Stimulated activated CD4-positive, alpha-beta T cell treated with anti-CD3 and anti-CD28 coated beads, Interleukin-4, amount 100 ng/mL, for 24 hours (primary cell): ENCODE data around the gene RASL10B.

ENCODE experiments used
- DNase-seq: peaks from one replicate; pipeline ENCODE4 v3.0.0-alpha.2; 2020

RASL10B gene

GRCh38 chr17:35766489-35766877, 35.0 kb downstream of the RASL10B start:
- DNase-seq = no peak

GRCh38 chr17:35766903-35767510, 35.6 kb downstream of the RASL10B start:
- peak; percentile 36 for DNase-seq

GRCh38 chr17:35768797-35769196, 37.4 kb downstream of the RASL10B start:
- DNase-seq = no peak

DNA sequence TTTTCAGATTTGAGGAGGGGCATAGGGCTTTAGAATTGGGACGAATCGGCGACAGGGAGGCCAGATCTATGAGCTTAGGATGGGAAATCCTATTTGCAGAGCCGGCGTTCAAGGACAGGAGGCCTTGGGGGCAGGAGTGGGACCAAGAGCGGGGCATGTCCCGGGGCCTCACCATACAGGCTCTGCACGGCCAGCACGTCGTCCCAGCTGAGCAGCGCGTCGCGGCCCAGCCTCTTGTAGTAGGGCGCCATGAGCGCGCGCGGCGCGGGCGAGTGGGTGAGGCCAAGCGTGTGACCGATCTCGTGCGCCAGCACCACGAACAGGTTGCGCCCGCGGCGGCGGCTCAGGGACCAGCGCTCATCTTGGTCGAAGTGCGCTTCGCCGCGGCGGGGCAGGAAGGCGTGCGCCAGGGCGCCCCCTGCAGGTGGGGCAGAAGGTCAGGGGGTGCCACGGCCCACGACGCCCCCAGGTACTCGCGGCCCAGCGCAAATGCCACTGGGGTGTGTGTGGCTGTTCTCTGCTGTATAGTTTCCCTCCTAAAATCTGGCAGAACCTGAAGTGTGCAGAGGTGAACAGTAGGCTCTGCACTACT, 38.6 kb downstream of the RASL10B start:
- DNase-seq = no peak

- DNase-seq = no peak
Measured at GRCh38 chr17:35773129-35773528, 41.7 kb downstream of the RASL10B start.

GRCh38 chr17:35773679-35774425, 42.4 kb downstream of the RASL10B start:
- DNase-seq = no peak

- no peak for DNase-seq
Measured at GRCh38 chr17:35774499-35774898, 43.1 kb downstream of the RASL10B start.

DNA sequence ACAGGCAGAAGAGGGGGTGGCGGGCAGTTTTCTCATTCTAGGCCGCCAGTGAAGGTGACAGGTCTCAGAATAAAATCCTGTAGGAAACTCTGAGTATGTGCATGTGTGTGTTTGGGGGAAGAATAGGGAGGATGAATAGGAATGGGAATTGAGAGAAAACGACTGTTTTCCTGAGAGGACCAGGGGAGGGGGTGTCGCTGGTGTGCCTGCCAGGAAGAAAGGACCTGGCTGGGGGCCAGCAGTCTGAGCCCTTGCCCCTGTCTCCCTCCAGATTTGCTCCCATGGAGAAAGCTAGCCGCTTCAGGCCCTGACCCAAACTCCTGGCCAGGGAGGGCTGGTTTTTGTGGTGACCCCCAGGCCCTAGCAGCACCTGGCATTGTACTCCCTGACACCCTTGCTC, 43.6 kb downstream of the RASL10B start:
- DNase-seq = no peak

DNA sequence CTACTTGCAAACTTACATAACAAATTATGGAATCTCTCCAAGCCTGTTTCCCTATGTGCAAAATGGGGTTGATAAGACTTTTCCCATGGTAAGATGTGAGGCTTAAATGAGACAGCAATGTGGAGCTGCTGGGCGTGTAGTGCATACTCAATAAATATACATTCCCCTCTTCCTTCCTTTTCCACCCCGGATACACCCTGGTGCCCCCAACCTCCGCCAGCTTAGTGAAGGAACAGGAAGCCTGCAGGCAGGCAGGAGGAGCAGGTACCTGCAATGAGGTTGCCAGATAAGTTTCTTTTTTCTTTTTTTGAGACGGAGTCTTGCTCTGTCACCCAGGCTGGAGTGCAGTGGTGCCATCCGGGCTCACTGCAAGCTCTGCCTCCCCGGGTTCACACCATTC, 44.1 kb downstream of the RASL10B start:
- DNase-seq = no peak

DNA sequence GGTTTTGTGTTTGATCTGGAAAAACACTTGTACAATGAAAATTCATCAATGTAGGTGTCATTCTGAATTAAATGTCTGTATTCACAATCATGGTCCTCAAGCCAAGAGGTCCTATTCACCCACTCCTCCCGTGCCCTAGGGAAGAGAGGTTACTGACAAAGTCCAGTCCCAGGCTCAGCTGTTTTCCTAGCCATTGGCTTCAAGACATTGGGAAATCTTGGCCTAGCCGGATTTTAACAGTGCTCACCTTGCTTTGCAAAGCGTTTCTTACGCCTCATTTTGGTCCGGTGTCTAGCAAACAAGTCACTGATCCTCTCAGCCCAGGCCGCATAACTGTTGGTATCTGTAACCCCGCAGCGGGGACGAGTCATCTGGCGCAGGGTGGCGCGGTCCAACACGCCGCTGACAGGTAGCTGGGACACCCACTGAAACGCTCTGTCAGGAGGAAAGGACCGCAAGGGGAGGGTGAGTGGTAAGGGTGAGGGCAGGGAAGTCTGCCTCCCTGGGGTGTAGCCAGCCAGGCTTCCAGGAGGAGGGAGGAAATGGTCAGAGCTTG, 47.3 kb downstream of the RASL10B start:
- no peak for DNase-seq

DNA sequence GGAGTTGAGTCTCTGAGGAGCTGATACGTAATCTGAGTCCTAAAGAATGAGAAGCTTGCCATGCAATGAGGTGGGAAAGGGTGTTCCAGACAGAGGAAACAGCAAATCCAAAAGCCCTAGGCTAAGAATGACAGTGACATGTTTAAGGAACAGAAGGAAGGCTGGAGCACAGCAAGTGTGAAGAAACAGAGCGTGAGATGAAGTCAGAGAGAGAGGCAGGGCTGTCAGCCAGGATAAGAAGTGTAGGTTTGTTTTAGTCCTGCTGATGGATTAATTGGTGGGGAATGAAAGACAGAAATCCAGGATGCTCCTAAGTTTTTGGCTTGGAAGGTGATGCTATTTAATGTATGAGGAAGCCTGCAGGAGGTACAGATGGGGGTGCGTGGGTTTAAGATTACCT, 49.5 kb downstream of the RASL10B start:
- no peak for DNase-seq

- DNase-seq = no peak
Measured at GRCh38 chr17:35784895-35785294, 53.5 kb downstream of the RASL10B start.

GRCh38 chr17:35786941-35787432, 55.5 kb downstream of the RASL10B start:
- no peak for DNase-seq

DNA sequence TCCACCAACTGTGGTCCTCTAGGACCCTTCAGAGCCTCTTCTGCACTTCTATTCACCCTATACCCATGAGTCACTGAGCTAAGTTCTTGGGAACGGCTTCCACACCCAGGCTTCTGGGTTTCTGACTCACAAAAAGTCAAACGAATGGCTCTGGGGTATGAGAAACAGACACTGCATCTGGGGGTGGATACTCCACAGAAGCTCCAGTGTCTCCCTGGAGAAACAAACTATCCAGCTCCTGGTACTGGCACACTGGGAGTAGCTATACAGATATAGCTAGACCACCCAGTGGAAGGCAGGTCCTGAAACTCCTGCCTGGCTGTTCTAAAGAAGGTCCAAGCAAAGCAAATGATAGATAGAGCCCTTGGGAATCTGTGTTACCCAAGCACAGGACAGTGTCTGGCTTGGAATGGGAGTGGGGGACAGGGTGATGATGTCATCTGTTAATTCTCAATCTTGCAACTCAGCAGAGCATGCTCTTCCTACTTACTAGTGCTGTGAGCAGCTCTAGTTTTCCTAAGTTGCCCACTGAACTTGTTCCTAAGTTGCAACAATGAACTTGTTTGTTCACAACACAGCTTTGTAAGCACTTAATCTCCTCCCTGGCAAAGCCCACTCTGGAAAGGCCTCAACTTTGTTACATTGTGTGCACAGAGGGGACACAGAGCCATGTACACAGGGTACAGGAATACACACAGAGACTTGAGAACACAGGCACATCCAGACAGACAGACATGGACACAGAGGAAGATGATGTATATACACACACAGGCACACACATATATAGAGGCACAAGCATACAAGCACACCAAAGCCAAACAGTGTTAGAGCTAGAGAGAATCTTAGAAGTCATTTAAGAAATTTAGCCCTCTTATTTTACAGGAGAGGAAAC, 57.3 kb downstream of the RASL10B start:
- DNase-seq = no peak

DNA sequence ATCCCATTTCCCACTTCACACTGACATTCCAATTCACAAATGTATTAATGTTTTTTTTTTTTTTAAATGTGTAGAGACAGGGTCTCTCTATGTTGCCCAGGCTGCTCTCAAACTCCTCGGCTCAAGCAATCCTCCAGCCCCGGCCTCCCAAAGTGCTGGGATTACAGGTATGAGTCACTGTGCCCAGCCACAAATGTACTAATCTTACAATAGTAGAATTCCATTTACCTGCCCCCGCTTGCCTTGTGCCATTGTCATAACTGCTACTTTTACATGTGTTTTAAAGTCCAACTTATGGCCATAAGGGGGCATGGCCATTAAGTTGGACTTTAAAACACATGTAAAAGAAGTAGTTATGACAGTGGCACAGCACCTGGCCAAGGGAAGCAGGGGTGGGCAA, 59.4 kb downstream of the RASL10B start:
- DNase-seq = no peak

- DNase-seq = no peak
Measured at GRCh38 chr17:35791681-35792350, 60.4 kb downstream of the RASL10B start.
